OCI-LY7 (cell line): ENCODE results near the gene TSPOAP1.

Experiments used
- CTCF ChIP-seq: fragments of 200-600 bp; sonication (generic); conservative IDR thresholded peaks from 2 replicates; pipeline ENCODE4 v1.5.1; 2014; ENCODE audit warnings: mild to moderate bottlenecking, antibody characterized with exemption, low read length, moderate library complexity, mixed read lengths
- EZH2phosphoT487 ChIP-seq: fragments of 200-600 bp; sonication (generic); IDR thresholded peaks from 2 replicates; pipeline ENCODE4 v1.6.1; 2018; ENCODE audit warnings: low read depth, borderline replicate concordance, mild to moderate bottlenecking, mixed run types, antibody characterized with exemption, low read length, moderate library complexity, mixed read lengths

GRCh38 chr17:58365980-58366595 lies 37.5 kb upstream of the TSPOAP1 start:
- TF ChIP-seq CTCF (no peak), EZH2phosphoT487 (no peak)
